Fibroblast of villous mesenchyme (primary cell): ENCODE measurements around the gene MGRN1. TPM values are rescaled to one million over a fixed set of nuclear protein-coding genes. Genes with fewer than 3 reads are reported as not detected.

Experiments used
- DNase-seq: peaks from one replicate; pipeline ENCODE4 v3.0.0-alpha.2; 2010; ENCODE audit warnings: low read depth
- H3K4me3 ChIP-seq: 2 replicates; pipeline ENCODE4 v1.5.1; 2011; ENCODE audit warnings: low read depth, mild to moderate bottlenecking, low read length
- CTCF ChIP-seq: IDR thresholded peaks from 2 replicates; pipeline ENCODE4 v1.5.1; 2012; ENCODE audit warnings: low read depth, mild to moderate bottlenecking, low read length; ENCODE audit not compliant: insufficient read depth
- total RNA-seq: library from RNA; depleted of rRNA; stranded (reverse); fragments of >200 nt; gene quantifications from 2 replicates; pipeline ENCODE4 v1.2.3, GENCODE V29; 2012

MGRN1 gene
- total RNA-seq, 1 donor: 43.2 TPM

- no peak overlapping the region for H3K4me3 ChIP-seq
- no peak for DNase-seq
- no peak for TF ChIP-seq CTCF
Measured at GRCh38 chr16:4640572-4641305, 16.1 kb downstream of the MGRN1 start.

GRCh38 chr16:4641306-4641687 is 16.7 kb downstream of the MGRN1 start:
- no peak for DNase-seq
- no peak for TF ChIP-seq CTCF
- no peak overlapping the region for H3K4me3 ChIP-seq

GRCh38 chr16:4641895-4642294 is 17.3 kb downstream of the MGRN1 start:
- no peak for DNase-seq
- no peak for TF ChIP-seq CTCF
- no peak overlapping the region for H3K4me3 ChIP-seq

- no peak for TF ChIP-seq CTCF
- H3K4me3 ChIP-seq: no peak overlapping the region
- DNase-seq: no peak
Measured at GRCh38 chr16:4646773-4647643, 22.4 kb downstream of the MGRN1 start.

GRCh38 chr16:4647644-4647980 is 23.0 kb downstream of the MGRN1 start:
- no peak for TF ChIP-seq CTCF
- H3K4me3 ChIP-seq: no peak overlapping the region
- no peak for DNase-seq

GRCh38 chr16:4648917-4649316 is 24.3 kb downstream of the MGRN1 start:
- TF ChIP-seq CTCF: no peak
- H3K4me3 ChIP-seq: no peak overlapping the region
- no peak for DNase-seq
